Transverse colon (tissue), 3 donors: ENCODE data around the gene LUZP2.

Source experiments
- EP300 ChIP-seq: sonication (generic); formaldehyde crosslinking; IDR thresholded peaks from one replicate; pipeline ENCODE4 v1.6.1; 2017; ENCODE audit warnings: antibody characterized with exemption, low read depth
- POLR2A ChIP-seq: fragments of 450-650 bp; IDR thresholded peaks from one replicate; pipeline ENCODE4 v1.6.1; 2016; ENCODE audit warnings: antibody characterized with exemption, mild to moderate bottlenecking, moderate library complexity
- TF ChIP-seq, protein P1 (sequence below), 5 experiments: fragments of 200-600 bp in 3 of 5; fragments of 450-650 bp in 2 of 5; sonication (generic) in 3 of 5; IDR thresholded peaks; 1 replicate in 2 of 5; 2 replicates in 3 of 5; pipeline ENCODE4 v1.5.1; 2016 to 2017; ENCODE audit warnings: antibody characterized with exemption in 5 of 5, inconsistent platforms in 3 of 5, mild to moderate bottlenecking in 2 of 5, moderate library complexity in 1 of 5

DNA sequence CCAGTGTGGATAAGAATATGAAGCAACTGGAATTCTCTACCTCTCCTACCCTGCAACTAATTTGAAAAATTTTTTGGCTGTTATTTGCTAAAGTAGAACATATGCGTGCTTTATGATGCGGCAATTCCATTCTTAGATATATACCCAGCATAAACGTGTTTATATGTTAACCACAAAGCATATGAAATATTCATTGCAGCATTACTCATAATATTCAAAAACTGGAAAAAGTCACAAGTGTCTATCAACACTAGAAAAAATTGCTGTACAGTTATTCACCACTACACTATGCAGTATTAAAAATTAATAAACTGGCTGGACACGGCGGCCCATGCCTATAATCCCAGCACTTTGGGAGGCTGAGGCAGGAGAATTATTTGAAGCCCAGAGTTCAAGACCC, 226.4 kb downstream of the LUZP2 start:
- TF ChIP-seq, protein P1, sequence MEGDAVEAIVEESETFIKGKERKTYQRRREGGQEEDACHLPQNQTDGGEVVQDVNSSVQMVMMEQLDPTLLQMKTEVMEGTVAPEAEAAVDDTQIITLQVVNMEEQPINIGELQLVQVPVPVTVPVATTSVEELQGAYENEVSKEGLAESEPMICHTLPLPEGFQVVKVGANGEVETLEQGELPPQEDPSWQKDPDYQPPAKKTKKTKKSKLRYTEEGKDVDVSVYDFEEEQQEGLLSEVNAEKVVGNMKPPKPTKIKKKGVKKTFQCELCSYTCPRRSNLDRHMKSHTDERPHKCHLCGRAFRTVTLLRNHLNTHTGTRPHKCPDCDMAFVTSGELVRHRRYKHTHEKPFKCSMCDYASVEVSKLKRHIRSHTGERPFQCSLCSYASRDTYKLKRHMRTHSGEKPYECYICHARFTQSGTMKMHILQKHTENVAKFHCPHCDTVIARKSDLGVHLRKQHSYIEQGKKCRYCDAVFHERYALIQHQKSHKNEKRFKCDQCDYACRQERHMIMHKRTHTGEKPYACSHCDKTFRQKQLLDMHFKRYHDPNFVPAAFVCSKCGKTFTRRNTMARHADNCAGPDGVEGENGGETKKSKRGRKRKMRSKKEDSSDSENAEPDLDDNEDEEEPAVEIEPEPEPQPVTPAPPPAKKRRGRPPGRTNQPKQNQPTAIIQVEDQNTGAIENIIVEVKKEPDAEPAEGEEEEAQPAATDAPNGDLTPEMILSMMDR (IDR thresholded peaks at IDR 0.05): no peak
- no peak for TF ChIP-seq EP300
- TF ChIP-seq POLR2A: no peak
